GM18907 (cell line): ENCODE results near the gene PRRG4.
A peak's percentile ranks its signal among the peaks of the same experiment; 100 is the strongest.
"Not testable (repeated sequence)": the region's sequence is repeated elsewhere in the genome, so short reads cannot be mapped to it uniquely, and the experiment has no call there.

ENCODE experiments used
- ATAC-seq: cut with Tn5 transposase; IDR thresholded peaks from one replicate; pipeline ENCODE4 v1.9.1; 2021; ENCODE audit warnings: mild to moderate bottlenecking, moderate library complexity; ENCODE audit not compliant: unreplicated experiment

PRRG4 gene

GRCh38 chr11:32830413-32830738, 649 bp downstream of the PRRG4 start:
- peak; percentile 24 for ATAC-seq

DNA sequence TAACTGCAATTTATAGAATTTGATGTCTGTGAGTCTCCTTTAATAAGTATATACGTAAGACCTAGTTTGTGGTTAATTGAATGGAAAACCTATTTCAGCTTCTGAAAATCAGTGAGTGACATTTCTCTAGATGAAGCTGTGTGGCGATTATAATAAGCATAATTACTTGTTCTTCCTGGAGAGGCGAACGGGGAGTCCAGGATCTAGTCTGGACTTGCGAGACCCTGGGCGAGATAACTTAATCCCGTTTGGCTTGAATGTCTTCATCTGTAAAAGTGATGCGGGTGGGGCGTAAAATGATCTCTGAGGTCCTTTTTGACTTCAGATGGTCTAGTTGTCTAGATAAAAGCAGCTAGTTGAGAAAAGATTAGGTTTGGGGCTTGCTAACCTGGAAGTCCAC, 1.1 kb downstream of the PRRG4 start:
- no peak for ATAC-seq

DNA sequence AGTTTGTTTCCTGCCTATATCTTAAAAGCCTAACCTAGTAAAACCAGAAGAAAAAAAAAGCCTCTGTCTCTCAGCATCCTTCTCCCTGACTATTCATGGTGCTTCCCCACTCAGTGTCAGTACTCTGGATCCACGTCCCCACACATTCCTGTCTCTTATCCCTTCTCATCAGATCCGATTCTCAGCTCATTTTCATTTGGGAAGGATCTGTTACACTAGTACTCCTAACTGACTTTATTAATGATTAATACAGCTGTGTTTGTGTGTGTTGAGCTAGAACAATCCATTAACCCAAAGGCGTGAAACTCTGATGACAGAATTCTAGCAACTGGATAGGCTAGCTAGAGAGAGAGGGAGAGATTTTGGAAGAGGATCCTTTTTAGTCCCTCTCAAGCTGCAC, 1.5 kb downstream of the PRRG4 start:
- no peak for ATAC-seq

GRCh38 chr11:32833921-32834320, 4.2 kb downstream of the PRRG4 start:
- no peak for ATAC-seq

GRCh38 chr11:32836946-32837345, 7.2 kb downstream of the PRRG4 start:
- ATAC-seq: no peak

GRCh38 chr11:32838505-32839274, 9.0 kb downstream of the PRRG4 start:
- ATAC-seq: no peak

- ATAC-seq: no peak
Measured at GRCh38 chr11:32839308-32839707, 9.6 kb downstream of the PRRG4 start.

DNA sequence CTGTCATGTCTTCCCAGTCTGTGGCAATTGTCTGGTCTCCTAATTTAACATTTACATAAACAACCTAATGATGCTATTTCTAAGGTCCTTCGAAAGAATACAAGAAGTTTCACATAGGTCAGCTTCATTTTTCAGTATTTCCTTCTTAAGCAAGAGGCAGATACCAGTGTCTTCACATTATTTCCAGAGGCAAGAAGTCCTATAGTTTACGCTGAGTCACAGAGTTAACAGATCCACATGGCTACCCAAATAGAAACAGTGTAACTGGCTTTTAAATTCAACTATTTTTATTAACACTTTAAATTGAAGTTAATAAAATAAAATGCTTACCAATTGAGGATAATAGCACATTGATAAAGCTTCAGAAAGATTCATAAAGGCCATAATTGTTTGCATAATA, 10.9 kb downstream of the PRRG4 start:
- ATAC-seq: no peak

- ATAC-seq: no peak
Measured at GRCh38 chr11:32843544-32843943, 13.8 kb downstream of the PRRG4 start.

- ATAC-seq: no peak
Measured at GRCh38 chr11:32847511-32847910, 17.8 kb downstream of the PRRG4 start.

DNA sequence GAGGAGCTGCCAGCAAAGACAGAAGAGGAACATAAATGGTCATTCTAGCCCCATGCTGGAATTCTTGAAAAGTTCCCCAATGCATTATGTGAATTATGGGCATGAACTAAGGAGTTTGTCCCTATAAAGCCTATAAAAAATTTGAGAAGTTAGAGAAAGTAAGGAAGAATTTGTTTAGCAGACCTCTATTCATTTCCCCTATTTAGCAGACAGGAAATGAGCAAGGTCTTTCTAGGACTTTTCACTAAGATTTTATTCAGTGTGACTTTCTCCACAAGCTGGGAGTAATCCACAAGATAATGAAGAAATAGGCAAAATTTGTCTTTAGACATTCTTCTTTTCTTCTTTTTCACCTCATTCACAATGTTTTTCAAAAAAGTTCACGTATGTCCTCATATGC, 20.0 kb downstream of the PRRG4 start:
- no peak for ATAC-seq

GRCh38 chr11:32851251-32851650, 21.5 kb downstream of the PRRG4 start:
- ATAC-seq: no peak

DNA sequence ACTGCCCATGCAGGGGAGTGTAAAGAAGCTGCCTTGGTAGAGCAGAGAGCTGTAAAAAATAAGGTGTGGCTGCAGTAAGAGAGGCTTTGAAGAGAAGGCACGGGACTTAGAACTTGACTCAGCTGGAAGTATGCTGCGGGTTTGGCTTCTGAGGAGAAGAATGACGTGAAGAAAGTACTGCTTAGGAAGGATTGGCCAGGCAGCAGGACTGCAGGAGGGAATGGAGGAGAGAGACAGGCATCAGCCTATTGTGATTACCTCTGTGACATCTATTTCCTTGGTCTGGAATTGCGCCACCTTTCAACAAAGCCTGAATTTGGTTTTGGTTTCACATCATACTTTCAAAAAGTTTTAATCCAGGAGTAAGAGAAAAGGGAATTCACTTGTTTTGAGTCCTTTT, 22.5 kb downstream of the PRRG4 start:
- no peak for ATAC-seq

DNA sequence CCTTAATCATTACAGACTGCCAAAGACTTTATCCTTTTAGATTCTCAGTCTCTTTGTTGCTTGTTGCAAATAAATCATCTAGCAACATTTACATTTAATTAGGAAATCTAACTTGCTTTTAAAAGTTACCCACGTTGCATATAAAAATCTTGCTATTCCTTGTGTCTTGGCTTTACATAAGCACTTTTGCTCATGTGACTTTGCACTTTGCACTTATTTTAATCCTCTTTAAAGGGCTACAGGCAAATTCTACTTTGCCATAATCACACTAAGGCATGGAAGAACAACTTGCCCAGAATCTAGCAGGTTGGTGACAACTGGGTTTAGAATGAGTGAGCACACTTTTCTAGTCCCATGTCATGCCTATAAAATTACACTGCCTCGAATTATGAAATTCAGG, 25.9 kb downstream of the PRRG4 start:
- ATAC-seq: no peak

DNA sequence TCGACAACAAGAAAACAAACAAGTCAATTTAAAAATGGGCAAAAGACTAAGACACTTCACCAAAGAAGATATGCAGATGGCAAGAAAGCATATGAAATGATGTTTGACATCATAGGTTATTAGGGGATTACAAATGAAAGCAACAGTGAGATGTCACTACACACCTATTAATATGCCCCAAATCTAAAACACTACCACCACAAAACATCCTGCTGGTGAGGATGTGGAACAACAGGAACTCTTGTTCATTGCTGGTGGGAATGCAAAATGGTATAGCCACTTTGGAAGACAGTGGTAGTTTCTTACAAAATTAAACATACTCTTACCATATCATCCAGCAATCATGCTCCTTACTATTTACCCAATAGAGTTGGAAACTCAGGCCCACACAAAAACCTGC, 29.0 kb downstream of the PRRG4 start:
- ATAC-seq: no peak

DNA sequence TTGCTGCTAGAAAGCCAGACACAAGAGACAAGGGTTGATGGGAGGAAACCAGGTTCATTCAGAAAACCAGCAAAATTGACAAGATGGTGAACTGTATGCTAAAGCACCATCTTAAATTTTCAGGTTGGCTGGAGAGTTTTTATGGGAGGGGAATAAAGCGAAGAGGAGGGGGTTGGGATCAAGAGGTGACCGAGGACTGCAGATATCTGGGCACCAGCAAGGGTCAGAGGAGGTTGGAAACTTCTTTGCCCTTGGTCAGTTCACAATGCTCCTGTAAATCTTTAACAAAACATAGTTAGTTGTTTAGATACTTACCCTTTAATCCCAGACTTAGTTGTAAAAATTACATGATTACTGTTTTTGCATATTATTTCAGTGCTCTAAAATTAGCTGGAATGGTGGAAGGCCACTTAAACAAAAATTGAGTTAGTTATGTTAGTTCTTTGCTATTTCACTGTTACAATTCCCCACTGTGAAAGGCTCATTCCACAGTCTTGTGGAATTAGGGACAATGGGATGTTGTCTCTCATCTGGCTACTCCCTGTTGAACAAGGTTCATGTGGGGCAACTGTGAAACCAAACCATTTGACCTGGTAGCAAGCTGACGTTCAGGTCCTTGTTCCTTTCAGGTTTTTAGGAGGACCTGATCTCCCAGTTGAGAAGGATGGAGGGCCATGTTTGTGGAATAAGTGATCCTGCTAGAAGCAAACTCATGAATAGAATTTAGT, 32.3 kb downstream of the PRRG4 start:
- ATAC-seq: no peak

GRCh38 chr11:32864555-32864954, 34.8 kb downstream of the PRRG4 start:
- no peak for ATAC-seq

DNA sequence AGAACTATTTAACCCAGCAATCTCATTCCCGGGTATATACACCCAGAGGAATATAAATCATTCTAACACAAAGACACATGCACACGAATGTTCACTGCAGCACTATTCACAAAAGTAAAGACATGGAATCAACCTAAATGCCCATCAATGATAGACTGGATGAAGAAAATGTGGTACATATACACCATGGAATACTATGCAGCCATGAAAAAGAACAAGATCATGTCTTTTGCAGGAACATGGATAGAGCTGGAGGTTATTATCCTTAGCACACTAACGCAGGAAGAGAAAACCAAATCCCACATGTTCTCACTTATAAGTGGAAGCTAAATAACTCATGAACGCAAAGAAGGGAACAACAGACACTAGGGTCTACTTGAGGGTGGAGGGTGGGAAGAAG, 39.0 kb downstream of the PRRG4 start:
- ATAC-seq: not testable (repeated sequence)

DNA sequence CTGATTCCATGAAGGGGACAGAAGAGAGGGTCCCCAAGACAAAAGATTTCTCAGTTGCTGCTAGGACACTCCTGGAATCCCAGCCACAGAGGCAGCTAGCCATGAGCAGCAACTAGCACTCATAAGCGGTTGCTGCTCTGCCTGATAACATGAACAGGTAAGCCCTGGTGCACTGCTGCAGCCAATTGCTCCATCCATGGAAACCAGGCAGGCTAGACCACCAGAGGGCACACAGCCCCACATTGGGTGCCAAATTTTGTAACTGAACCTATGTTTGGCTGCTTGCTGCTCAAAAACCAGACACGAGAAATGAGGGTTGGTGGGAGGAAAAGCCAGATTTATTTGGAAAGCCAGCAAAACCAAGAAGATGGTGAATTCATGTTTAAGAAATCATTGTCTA, 40.9 kb downstream of the PRRG4 start:
- no peak for ATAC-seq

GRCh38 chr11:32874132-32874531, 44.4 kb downstream of the PRRG4 start:
- no peak for ATAC-seq

DNA sequence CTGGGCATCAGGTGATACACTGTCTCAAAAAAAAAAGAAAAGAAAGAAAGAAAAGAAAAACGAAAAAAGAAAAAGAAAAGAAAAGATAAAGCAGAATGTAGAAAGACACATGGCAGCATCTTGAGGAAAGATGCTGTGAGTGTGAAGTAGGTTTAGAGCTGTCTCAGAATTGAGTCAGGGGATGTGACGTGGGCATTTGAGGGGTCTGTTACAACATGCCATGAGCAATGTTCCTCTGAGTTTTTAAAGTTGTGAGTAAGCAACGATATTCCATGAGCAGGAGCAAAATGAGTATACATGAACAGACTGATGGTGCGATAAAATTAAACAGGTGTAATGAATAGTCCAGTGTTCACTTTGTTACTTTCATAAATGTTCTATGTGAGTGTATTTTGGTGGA, 51.6 kb downstream of the PRRG4 start:
- ATAC-seq: no peak

DNA sequence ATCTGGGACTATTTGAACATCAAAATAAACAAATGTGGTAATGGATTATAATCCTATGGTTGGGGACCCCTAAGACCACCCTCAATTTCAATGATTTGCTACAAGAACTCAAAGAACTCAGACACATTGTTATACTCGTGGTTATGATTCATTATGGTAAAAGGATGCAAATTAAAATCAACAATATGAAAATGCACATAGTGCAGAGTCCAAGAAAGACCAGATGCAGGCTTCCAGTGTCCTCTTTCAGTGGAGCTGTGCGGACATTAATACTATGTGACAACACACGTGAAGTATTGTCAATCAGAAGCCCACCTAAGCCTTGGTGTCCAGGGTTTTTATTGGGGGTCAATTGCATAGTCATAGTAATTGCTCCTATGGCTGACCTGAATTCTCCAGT, 53.7 kb downstream of the PRRG4 start:
- ATAC-seq: no peak

DNA sequence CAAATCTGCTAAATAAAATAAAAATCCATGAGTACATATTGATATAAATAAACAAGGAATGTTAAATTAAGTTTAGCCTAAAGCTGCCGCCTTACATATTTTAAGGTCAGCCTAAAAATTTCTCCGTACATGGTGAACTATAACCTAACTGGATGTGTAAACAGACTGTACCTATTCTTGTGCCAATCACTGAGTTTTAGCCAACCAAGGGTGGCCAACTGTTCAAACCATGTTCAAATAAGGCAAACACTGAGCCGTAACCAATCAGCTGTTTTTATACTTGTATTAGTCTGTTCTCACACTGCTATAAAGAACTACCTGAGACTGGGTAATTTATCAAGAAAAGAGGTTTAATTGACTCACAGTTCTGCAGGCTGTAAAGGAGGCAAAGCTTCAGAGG, 54.3 kb downstream of the PRRG4 start:
- ATAC-seq: no peak
